ENCODE measurements around the gene ICE2.

DNA sequence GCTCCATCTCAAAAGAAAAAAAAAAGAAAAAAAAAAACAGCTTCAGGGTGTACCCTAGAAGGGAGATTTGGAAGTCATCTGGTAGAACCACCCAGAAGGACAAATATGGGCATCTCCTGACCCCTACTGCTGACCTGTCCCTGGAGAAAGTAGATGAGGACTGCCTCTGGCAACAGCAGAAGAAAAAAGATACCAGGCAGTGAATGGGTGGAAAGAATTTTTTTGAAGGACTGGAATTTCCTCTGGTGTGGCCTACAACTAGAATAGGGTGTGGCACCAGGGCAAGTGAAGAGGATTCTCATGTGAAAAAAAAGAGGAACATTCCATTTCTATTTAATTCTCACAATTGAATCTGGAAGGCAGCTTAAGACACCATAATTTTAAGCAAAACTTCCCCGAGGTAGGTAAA lies 84.2 kb downstream of the ICE2 start:
- TF ChIP-seq, protein P1, sequence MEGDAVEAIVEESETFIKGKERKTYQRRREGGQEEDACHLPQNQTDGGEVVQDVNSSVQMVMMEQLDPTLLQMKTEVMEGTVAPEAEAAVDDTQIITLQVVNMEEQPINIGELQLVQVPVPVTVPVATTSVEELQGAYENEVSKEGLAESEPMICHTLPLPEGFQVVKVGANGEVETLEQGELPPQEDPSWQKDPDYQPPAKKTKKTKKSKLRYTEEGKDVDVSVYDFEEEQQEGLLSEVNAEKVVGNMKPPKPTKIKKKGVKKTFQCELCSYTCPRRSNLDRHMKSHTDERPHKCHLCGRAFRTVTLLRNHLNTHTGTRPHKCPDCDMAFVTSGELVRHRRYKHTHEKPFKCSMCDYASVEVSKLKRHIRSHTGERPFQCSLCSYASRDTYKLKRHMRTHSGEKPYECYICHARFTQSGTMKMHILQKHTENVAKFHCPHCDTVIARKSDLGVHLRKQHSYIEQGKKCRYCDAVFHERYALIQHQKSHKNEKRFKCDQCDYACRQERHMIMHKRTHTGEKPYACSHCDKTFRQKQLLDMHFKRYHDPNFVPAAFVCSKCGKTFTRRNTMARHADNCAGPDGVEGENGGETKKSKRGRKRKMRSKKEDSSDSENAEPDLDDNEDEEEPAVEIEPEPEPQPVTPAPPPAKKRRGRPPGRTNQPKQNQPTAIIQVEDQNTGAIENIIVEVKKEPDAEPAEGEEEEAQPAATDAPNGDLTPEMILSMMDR (conservative IDR thresholded peaks at IDR 0.05 in 1 of 2, IDR thresholded peaks at IDR 0.05 in 1 of 2; ENCODE audit: extremely low read depth in 1 of 2, insufficient read depth in 1 of 2, low read depth in 1 of 2, low read length in 2 of 2), result no peak
- no peak for TF ChIP-seq EZH2 (IDR thresholded peaks at IDR 0.05; ENCODE audit: borderline replicate concordance, low read length)

Data from mammary epithelial cell (primary cell).